ENCODE results near the gene MED6.

DNA sequence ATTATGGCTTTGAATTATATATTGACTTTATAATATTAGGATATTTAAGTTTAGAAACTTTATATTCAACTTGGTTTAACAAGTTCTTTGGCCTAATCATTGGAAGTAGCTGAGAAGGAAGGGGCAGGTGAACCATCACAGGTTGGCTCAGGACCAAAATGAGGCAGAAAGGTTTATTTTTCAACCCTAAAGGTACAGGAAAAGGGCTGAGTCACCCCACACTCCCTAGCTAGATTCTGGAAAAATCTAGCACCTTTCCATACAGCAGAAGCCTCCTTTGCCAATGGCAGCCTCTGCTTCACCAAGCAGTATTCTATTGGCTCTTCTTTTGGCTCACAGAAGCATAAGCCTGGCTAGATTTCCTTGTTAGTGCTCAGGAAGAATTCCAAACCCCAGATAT is 19.3 kb upstream of the MED6 start:
- no peak for TF ChIP-seq POLR2A (IDR thresholded peaks at IDR 0.05; ENCODE audit: low read depth, low read length)
- no peak for TF ChIP-seq TAF1 (IDR thresholded peaks at IDR 0.05; ENCODE audit: borderline replicate concordance, low read depth, low read length)

All from GM12892 (cell line).